GM21526 (cell line): ENCODE results near the gene SPAG5.

ENCODE experiments used
- ATAC-seq: cut with Tn5 transposase; IDR thresholded peaks from one replicate; pipeline ENCODE4 v1.9.1; 2021; ENCODE audit warnings: moderate library complexity; ENCODE audit not compliant: unreplicated experiment, low FRiP score

Gene SPAG5

DNA sequence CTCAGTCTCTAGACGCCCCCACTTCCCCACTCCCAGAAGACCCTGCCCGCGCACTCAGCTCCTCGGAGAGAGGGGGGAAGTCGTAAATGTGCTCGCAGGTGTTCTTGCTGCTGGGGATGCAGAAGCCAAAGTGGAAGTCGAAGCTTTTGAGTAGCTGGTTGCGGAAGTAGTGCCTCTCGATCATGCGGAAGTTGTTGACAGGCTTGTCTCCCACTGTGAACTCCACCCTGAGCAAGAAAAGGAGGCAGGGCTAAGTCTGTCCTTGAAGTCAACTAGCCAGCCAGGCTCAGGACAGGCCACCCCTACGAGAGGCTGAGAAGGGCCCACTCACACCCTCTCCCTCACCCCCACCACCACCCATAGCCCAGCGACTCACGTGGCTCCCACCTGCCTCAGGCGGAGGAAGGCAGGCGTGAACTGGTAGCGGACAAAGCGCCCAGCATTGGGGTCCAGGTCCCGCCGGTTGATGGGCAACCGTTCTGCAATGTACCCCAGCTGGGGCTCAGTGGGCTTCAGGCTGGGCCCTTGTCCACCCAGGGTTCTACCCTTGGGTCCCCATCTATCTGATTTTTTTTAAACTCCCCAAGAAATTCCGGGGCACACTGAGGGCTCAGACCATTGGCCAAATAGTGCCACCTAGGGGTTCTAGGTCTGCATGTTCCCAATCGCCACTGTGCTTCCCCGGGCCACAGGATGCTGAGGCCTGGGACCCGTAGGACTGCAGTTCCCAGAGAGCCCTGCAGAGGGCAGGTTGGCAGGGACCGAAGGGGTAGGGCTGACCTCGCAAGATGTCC is 51.0 kb downstream of the SPAG5 start:
- ATAC-seq: no peak

DNA sequence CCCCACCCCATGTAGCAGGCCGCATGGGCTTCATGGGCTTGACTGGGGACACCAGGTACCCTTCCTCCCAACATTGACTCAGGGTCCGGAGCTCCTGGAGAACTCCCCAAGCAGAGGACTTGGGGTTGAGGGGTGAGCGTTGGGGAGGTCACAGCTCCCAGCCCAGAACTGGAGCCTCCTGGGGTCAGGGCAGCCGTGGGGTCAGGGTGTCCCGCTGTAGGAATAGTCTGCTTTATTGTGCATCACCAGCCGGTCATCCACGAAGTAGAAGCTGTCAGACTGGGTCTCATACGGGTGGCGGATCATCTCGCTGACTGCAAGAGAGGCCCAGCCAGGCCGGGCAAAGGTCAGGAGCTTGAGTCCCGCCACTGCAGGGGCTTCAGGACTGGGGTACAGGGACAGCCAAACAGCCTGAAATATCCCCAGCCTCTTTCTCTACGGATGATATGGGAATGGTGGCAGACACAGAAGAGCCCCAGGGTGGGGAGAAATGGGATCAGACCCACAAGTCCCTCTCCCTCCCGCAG is 51.7 kb downstream of the SPAG5 start:
- no peak for ATAC-seq

DNA sequence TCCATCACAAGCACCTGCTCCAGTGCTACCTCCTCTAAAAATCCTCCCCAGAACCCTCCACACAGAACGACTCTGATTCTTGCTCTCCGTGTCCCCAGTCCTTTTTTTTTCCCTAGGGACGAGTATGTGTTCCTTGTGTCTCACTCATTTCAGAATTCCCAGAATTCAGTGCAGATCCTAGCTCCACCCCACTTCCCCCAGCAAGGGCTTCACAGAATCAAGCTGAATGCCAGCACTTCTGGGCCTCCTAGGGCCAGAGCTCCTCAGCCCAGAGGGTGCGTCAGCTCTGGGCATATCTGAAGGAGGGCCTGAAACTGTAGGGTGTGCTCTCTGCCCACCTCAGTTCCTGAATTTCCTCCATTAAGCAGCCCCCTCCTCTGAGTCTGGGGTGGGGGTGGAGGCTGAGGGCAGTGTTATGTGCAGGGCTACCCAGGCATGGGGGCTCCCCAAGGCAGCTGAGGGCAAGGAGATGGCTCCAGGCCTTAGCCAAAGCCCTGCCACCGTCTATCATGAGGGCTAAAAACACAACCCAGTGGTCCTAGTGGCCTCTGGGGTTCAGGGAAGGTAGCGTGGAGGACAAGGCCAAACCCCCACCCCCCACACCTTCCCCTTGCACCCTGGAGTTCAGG is 52.9 kb downstream of the SPAG5 start:
- ATAC-seq: no peak

DNA sequence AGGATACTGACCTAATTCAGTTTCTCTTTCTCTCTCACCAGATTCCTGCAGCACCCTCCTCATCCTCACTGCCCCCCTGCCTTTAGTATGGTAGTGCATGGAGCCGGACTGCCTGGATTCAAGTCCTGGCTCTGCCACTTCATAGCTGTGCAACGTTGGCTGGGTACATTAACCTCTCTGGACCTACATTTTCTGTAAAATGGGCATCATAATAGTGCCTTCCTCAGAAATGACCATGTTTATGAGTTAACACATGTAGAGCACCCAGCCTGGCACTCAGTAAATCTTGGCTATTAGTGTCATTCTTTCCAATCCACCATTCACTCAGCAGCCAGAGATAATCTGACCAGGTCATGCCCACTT is 53.7 kb downstream of the SPAG5 start:
- no peak for ATAC-seq

GRCh38 chr17:28544402-28545140 is 54.3 kb downstream of the SPAG5 start:
- no peak for ATAC-seq

DNA sequence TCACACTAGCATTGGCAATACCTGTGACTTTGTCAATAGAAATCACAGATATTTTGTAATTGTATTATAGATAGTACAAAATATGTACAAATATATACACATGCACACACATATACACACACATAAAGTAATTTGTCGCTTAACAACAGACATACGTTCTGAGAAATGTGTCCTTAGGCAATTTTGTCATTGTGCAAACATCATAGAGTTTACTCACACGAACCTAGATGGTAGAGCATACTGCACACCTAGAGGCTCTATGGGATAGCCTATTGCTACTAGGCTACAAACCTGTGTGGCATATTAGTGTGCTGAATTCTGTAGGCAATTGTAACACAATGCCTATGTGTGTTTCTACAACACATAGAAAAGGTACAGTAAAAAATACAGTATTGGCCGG is 57.4 kb downstream of the SPAG5 start:
- no peak for ATAC-seq

GRCh38 chr17:28540231-28540630 is 58.6 kb downstream of the SPAG5 start:
- no peak for ATAC-seq

GRCh38 chr17:28538296-28538895 is 60.4 kb downstream of the SPAG5 start:
- ATAC-seq: no peak

- ATAC-seq: no peak
Measured at GRCh38 chr17:28537219-28537610, 61.6 kb downstream of the SPAG5 start.

- no peak for ATAC-seq
Measured at GRCh38 chr17:28536532-28537218, 62.1 kb downstream of the SPAG5 start.

DNA sequence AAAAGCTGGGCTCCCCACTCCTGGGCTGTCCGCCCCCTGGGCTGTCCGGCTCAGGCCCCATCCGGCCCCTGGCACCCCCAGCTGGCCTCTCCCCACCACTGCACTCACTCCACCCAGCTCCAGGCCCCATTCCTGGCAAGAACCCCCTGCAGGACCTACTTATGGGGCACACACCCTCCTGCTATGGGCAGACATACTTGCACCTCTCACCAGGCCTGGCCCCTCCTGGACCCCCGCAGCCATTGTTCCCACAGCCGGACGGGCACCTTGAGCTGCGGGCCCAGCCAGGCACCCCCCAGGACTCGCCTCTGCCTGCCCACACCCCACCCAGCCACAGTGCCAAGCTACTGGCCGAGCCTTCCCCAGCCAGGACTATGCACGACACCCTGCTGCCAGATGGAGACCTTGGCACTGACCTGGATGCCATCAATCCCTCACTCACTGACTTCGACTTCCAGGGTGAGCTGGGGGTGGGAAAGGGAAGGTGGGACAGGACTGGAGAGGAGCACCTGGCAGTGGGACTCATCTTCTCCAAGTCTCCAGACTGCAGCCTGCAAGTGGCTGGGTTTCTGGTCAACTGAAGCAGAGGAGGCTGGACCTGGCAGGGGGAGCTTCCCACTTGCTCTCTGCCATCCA is 64.0 kb downstream of the SPAG5 start:
- no peak for ATAC-seq

DNA sequence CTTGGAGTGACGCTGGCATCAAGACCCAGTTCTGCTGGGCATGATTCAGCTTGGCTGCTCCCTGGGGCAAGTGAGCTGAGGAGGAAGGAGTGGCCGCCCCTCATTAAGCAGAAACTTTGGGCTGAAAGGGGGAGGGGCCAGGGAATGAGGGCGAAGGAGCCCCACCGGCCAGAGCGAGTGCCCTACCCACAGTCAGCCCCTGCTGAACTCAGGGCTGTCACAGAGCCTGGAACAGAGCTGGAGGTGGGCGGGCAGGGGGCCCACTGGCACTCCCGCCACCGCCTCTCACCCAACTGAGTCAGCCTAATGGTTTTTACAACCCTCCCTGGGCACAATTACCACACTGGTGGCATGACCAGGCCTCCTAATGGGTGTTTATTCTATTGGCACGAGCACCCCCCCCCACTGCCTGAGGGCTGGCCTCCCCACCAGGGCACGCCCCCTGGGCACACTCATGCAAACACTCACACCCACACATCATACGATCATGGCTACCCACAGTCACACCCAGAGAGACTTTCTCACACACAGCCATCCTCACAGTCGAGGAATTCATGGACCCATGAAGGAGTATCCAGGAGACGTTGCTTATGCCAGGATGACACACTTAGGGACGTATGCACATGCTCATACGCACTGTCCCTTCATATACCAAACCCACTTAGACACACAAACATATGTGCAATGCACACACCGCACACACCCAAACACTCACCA is 65.6 kb downstream of the SPAG5 start:
- no peak for ATAC-seq

- ATAC-seq: no peak
Measured at GRCh38 chr17:28532050-28532960, 66.5 kb downstream of the SPAG5 start.

GRCh38 chr17:28530926-28531325 is 67.9 kb downstream of the SPAG5 start:
- ATAC-seq: no peak

GRCh38 chr17:28530250-28530649 is 68.6 kb downstream of the SPAG5 start:
- no peak for ATAC-seq

- ATAC-seq: no peak
Measured at GRCh38 chr17:28529013-28529400, 69.8 kb downstream of the SPAG5 start.

GRCh38 chr17:28528327-28529012 is 70.4 kb downstream of the SPAG5 start:
- ATAC-seq: no peak

- ATAC-seq: no peak
Measured at GRCh38 chr17:28527859-28528258, 71.0 kb downstream of the SPAG5 start.
